DOHH2 (cell line): ENCODE measurements around the gene ASH1L.

Experiments used
- H3F3A ChIP-seq: fragments of 200-600 bp; sonication (generic), shearing (Covaris generic); 2 replicates; pipeline ENCODE4 v1.6.0; 2016; ENCODE audit warnings: antibody characterized with exemption, mild to moderate bottlenecking; ENCODE audit not compliant: control insufficient read depth, insufficient read depth
- H3K27ac ChIP-seq: fragments of 200-600 bp; sonication (generic); 2 replicates; pipeline ENCODE4 v1.5.1; 2014; ENCODE audit warnings: low read depth, mild to moderate bottlenecking, low read length, moderate library complexity
- H3K27me3 ChIP-seq: fragments of 200-600 bp; sonication (generic); 2 replicates; pipeline ENCODE4 v1.6.1; 2014; ENCODE audit warnings: mild to moderate bottlenecking, low read length, mixed read lengths; ENCODE audit not compliant: control insufficient read depth
- H3K36me3 ChIP-seq: fragments of 200-600 bp; sonication (generic); 2 replicates; pipeline ENCODE4 v1.6.1; 2014; ENCODE audit warnings: mild to moderate bottlenecking, low read length, moderate library complexity, mixed read lengths; ENCODE audit not compliant: control insufficient read depth
- H3K4me1 ChIP-seq: fragments of 200-600 bp; sonication (generic); 2 replicates; pipeline ENCODE4 v1.6.1; 2014; ENCODE audit warnings: mild to moderate bottlenecking, low read length, mixed read lengths; ENCODE audit not compliant: control insufficient read depth
- H3K4me2 ChIP-seq: fragments of 200-600 bp; sonication (generic); 2 replicates; pipeline ENCODE4 v1.6.0; 2014; ENCODE audit warnings: mild to moderate bottlenecking, low read length, moderate library complexity
- H3K4me3 ChIP-seq: fragments of 200-600 bp; sonication (generic); 2 replicates; pipeline ENCODE4 v1.5.1; 2014; ENCODE audit warnings: mild to moderate bottlenecking, low read length, mixed read lengths
- H3K79me2 ChIP-seq: fragments of 200-600 bp; sonication (generic); 2 replicates; pipeline ENCODE4 v1.6.1; 2014; ENCODE audit warnings: mild to moderate bottlenecking, low read length, mixed read lengths; ENCODE audit not compliant: control insufficient read depth
- H3K9me2 ChIP-seq: fragments of 200-600 bp; sonication (generic); replicated peaks from 2 replicates; pipeline ENCODE4 v1.6.1; 2014; ENCODE audit warnings: mild to moderate bottlenecking, low read length, mixed read lengths; ENCODE audit not compliant: control insufficient read depth
- H3K9me3 ChIP-seq: fragments of 200-600 bp; sonication (generic); 2 replicates; pipeline ENCODE4 v1.6.1; 2014; ENCODE audit warnings: antibody characterized with exemption, low read length, mixed read lengths; ENCODE audit not compliant: control insufficient read depth, insufficient read depth
- H4K20me1 ChIP-seq: fragments of 200-600 bp; sonication (generic); 2 replicates; pipeline ENCODE4 v1.6.0; 2014; ENCODE audit warnings: low read depth, mild to moderate bottlenecking, antibody characterized with exemption, low read length, moderate library complexity; ENCODE audit not compliant: control insufficient read depth, insufficient read depth
- EZH2phosphoT487 ChIP-seq: fragments of 200-600 bp; sonication (generic); IDR thresholded peaks from 2 replicates; pipeline ENCODE4 v1.6.1; 2017; ENCODE audit warnings: borderline replicate concordance, mild to moderate bottlenecking, antibody characterized with exemption, low read length, moderate library complexity, mixed read lengths
- TF ChIP-seq, protein P1 (sequence below): fragments of 200-600 bp; sonication (generic); IDR thresholded peaks from one replicate; pipeline ENCODE4 v1.5.1; 2014; ENCODE audit warnings: antibody characterized with exemption, mild to moderate bottlenecking, low read depth, low read length; ENCODE audit not compliant: poor library complexity, severe bottlenecking

The ASH1L gene

DNA sequence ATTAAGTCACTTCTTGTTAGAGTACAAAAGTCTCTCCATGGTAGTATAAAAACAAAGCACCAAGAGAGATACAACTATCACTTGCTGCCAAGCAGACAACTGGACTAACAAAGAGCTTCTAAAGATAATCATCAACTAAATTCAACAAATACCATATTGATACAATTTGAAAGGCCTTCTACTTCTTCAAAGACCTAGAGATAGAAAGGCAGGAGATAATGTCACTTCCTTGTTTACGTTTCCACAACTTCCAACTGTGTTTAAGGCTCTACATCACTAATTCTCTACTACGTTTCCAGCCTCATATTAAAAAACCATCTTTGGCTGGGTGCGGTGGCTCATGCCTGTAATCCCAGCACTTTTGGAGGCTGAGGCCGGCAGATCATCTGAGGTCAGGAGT, 104.5 kb downstream of the ASH1L start:
- H3K9me2 ChIP-seq = no peaks in the 10 kb centered on the region
- TF ChIP-seq EZH2phosphoT487 = no peak
- TF ChIP-seq, protein P1, sequence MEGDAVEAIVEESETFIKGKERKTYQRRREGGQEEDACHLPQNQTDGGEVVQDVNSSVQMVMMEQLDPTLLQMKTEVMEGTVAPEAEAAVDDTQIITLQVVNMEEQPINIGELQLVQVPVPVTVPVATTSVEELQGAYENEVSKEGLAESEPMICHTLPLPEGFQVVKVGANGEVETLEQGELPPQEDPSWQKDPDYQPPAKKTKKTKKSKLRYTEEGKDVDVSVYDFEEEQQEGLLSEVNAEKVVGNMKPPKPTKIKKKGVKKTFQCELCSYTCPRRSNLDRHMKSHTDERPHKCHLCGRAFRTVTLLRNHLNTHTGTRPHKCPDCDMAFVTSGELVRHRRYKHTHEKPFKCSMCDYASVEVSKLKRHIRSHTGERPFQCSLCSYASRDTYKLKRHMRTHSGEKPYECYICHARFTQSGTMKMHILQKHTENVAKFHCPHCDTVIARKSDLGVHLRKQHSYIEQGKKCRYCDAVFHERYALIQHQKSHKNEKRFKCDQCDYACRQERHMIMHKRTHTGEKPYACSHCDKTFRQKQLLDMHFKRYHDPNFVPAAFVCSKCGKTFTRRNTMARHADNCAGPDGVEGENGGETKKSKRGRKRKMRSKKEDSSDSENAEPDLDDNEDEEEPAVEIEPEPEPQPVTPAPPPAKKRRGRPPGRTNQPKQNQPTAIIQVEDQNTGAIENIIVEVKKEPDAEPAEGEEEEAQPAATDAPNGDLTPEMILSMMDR = no peak
- no peaks in the 10 kb centered on the region for H3K79me2 ChIP-seq
- H3K4me2 ChIP-seq = no peak overlapping the region
- no peak overlapping the region for H3K27ac ChIP-seq
- no peak overlapping the region for H3K4me3 ChIP-seq
- no peaks in the 10 kb centered on the region for H3K4me1 ChIP-seq
- peaks cover 34% of the 10 kb centered on the region for H3K36me3 ChIP-seq
- H3F3A ChIP-seq = no peaks in the 10 kb centered on the region
- H4K20me1 ChIP-seq = no peaks in the 10 kb centered on the region
- no peaks in the 10 kb centered on the region for H3K27me3 ChIP-seq
- no peaks in the 10 kb centered on the region for H3K9me3 ChIP-seq

DNA sequence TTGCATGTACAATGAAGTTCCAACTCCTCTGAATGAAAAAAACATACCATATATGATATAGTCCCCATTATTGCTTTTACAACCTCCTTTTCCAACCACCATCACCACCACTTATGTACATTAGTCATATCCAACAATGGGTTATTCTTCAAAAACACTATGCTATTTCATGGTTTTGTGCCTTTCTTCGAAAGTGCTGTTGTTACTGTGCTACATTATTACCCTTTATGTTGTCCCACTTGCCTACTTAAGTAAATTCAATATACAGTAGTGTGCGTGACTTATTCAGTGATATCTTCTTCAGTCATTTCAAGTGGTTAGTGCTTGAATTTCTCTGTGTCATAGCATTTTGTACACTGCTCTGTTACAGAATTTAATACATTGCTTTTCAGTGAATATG, 105.3 kb downstream of the ASH1L start:
- H3K4me2 ChIP-seq = no peak overlapping the region
- no peaks in the 10 kb centered on the region for H4K20me1 ChIP-seq
- peaks cover 37% of the 10 kb centered on the region for H3K36me3 ChIP-seq
- no peaks in the 10 kb centered on the region for H3K9me2 ChIP-seq
- no peaks in the 10 kb centered on the region for H3K9me3 ChIP-seq
- H3K4me1 ChIP-seq = no peaks in the 10 kb centered on the region
- H3K79me2 ChIP-seq = no peaks in the 10 kb centered on the region
- no peaks in the 10 kb centered on the region for H3F3A ChIP-seq
- H3K4me3 ChIP-seq = no peak overlapping the region
- TF ChIP-seq, protein P1 = no peak
- no peak for TF ChIP-seq EZH2phosphoT487
- H3K27ac ChIP-seq = no peak overlapping the region
- H3K27me3 ChIP-seq = no peaks in the 10 kb centered on the region

DNA sequence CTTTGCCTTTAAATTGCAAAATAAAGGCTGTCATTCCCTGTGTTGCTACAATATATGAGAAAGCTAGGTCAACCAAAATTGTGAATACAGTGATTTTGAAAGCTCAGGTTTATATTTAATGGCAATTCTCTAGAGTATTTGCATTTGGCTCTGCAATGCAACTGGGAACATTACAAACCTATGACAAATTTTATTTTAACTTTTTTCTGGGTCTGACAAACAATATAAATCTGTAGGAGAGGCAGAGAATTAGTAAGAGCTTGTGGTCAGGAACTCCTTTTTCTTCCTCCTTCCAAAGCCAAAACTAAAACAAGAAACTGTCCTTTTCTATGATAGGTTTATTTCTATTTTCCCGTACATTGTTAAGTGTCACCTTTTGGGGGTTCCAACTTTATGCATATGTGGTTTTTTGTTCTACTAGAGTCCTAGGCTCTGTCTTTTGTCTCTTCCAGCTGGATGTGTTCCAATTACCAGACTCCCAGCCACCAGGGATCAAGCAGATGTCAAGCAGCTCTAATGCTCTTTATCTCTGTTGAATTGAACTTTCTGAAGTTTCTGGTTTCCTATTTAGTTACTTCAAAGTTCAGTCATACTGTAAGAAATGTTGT, 106.9 kb downstream of the ASH1L start:
- H3K79me2 ChIP-seq = no peaks in the 10 kb centered on the region
- H3K4me1 ChIP-seq = no peaks in the 10 kb centered on the region
- no peaks in the 10 kb centered on the region for H3K27me3 ChIP-seq
- no peak overlapping the region for H3K4me3 ChIP-seq
- H3K27ac ChIP-seq = no peak overlapping the region
- H3K9me3 ChIP-seq = no peaks in the 10 kb centered on the region
- no peak for TF ChIP-seq EZH2phosphoT487
- no peaks in the 10 kb centered on the region for H4K20me1 ChIP-seq
- H3K4me2 ChIP-seq = no peak overlapping the region
- no peaks in the 10 kb centered on the region for H3F3A ChIP-seq
- H3K36me3 ChIP-seq = peaks cover 34% of the 10 kb centered on the region
- no peaks in the 10 kb centered on the region for H3K9me2 ChIP-seq

DNA sequence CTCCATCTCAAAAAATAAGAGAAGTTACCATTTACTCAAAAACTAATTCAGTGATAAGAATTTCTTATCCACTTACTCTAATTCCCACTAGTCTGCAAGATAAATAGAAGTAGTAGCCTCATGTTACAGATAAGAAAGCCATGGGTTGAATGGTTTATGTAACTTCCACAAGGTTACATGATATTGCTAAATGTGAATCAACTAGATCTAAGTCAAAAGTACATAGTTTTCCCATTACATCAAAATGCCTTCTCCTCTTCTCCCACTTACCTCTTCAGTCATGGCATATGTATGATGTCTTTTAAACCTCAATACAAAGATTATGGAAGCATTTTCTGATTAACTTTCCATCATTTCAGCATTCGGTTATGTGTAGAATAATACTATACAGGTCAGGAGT, 108.5 kb downstream of the ASH1L start:
- Histone ChIP-seq H3K36me3 (peaks cover 34% of the 10 kb centered on the region), H3K4me3 (no peak overlapping the region), H3K27me3 (no peaks in the 10 kb centered on the region), H4K20me1 (no peaks in the 10 kb centered on the region), H3K9me3 (no peaks in the 10 kb centered on the region), H3K27ac (no peak overlapping the region), H3K79me2 (no peaks in the 10 kb centered on the region), H3K4me1 (no peaks in the 10 kb centered on the region), H3K4me2 (no peak overlapping the region), H3F3A (no peaks in the 10 kb centered on the region), H3K9me2 (no peaks in the 10 kb centered on the region)
- no peak for TF ChIP-seq EZH2phosphoT487
- TF ChIP-seq, protein P1 = no peak
